Ascending aorta (tissue), 2 donors: ENCODE results near the gene COL8A2. TPM values are rescaled to one million over a fixed set of nuclear protein-coding genes. Genes with fewer than 3 reads are reported as not detected.
A peak's percentile ranks its signal among the peaks of the same experiment; 100 is the strongest.

Experiments
- DNase-seq, 2 donors: peaks; one replicate each; pipeline ENCODE4 v3.0.0-alpha.2; 2019; ENCODE audit warnings: low spot score in 2 of 2
- H3K27ac ChIP-seq, 2 donors: fragments of 200-600 bp; sonication (generic); one replicate each; pipeline ENCODE4 v1.5.1; 2016 to 2017; ENCODE audit warnings: mild to moderate bottlenecking in 1 of 2
- H3K27me3 ChIP-seq: fragments of 200-600 bp; sonication (generic); one replicate; pipeline ENCODE4 v1.5.1; 2017
- H3K36me3 ChIP-seq, 2 donors: fragments of 200-600 bp; sonication (generic); one replicate each; pipeline ENCODE4 v1.5.1; 2016
- H3K4me1 ChIP-seq, 2 donors: fragments of 200-600 bp; sonication (generic); one replicate each; pipeline ENCODE4 v1.5.1; 2016 to 2017; ENCODE audit warnings: mild to moderate bottlenecking in 1 of 2
- H3K4me3 ChIP-seq, 2 donors: fragments of 200-600 bp; sonication (generic); one replicate each; pipeline ENCODE4 v1.5.1; 2016 to 2017; ENCODE audit warnings: mild to moderate bottlenecking in 1 of 2
- H3K9me3 ChIP-seq, 2 donors: fragments of 200-600 bp; sonication (generic); one replicate each; pipeline ENCODE4 v1.5.1; 2016
- intact Hi-C: fragments of 100-400 bp; cut with DNase I; formaldehyde crosslinking; loops from one replicate; pipeline ENCODE4 v1.15.1; 2023
- total RNA-seq: library from RNA; depleted of rRNA; stranded (reverse); fragments of >200 nt; gene quantifications from one replicate; pipeline ENCODE4 v1.1.0, GENCODE V29; 2016
- TF ChIP-seq, protein P1 (sequence below), 3 experiments: fragments of 200-600 bp in 2 of 3; fragments of 450-650 bp in 1 of 3; sonication (generic) in 2 of 3; IDR thresholded peaks; one replicate each; pipeline ENCODE4 v1.5.1; 2016 to 2019; ENCODE audit warnings: antibody characterized with exemption in 3 of 3, mild to moderate bottlenecking in 1 of 3, moderate library complexity in 1 of 3

The COL8A2 gene
- 41.7 TPM for total RNA-seq

- Histone ChIP-seq H3K4me1 (peaks cover 4 to 11% of the 10 kb centered on the region in 2 donors), H3K4me3 (peak within 1 kb of the TSS; percentile 70 to 88), H3K36me3 (no peaks in the 10 kb centered on the region), H3K27ac (peak within 1 kb of the TSS; percentile 81 to 87), H3K9me3 (no peaks in the 10 kb centered on the region), H3K27me3 (no peaks in the 10 kb centered on the region)
- intact Hi-C loops: no loop called here
- DNase-seq: peak in 1 of 2 donors; percentile 81
- TF ChIP-seq, protein P1, sequence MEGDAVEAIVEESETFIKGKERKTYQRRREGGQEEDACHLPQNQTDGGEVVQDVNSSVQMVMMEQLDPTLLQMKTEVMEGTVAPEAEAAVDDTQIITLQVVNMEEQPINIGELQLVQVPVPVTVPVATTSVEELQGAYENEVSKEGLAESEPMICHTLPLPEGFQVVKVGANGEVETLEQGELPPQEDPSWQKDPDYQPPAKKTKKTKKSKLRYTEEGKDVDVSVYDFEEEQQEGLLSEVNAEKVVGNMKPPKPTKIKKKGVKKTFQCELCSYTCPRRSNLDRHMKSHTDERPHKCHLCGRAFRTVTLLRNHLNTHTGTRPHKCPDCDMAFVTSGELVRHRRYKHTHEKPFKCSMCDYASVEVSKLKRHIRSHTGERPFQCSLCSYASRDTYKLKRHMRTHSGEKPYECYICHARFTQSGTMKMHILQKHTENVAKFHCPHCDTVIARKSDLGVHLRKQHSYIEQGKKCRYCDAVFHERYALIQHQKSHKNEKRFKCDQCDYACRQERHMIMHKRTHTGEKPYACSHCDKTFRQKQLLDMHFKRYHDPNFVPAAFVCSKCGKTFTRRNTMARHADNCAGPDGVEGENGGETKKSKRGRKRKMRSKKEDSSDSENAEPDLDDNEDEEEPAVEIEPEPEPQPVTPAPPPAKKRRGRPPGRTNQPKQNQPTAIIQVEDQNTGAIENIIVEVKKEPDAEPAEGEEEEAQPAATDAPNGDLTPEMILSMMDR (IDR thresholded peaks at IDR 0.05): no peak
Measured at GRCh38 chr1:36125129-36125991, at the start of gene COL8A2. COL8A2 (minus strand) TSS chr1:36125222; CDS start chr1:36100242, 24,980 bp downstream.

- Histone ChIP-seq H3K4me1 (peaks cover 12 to 16% of the 10 kb centered on the region in 2 donors), H3K4me3 (no peak overlapping the region), H3K27me3 (no peaks in the 10 kb centered on the region), H3K9me3 (no peaks in the 10 kb centered on the region), H3K27ac (peak overlapping the region; percentile 56 to 74), H3K36me3 (peaks cover 88 to 89% of the 10 kb centered on the region in 2 donors)
- intact Hi-C loops: no loop called here
- DNase-seq: no peak
- TF ChIP-seq, protein P1 (IDR thresholded peaks at IDR 0.05): no peak
Measured at GRCh38 chr1:36174713-36175112, 49.7 kb upstream of the COL8A2 start.

GRCh38 chr1:36172983-36173382 is 48.0 kb upstream of the COL8A2 start:
- H3K27ac ChIP-seq: peak overlapping the region; percentile 6 to 74
- H3K9me3 ChIP-seq: no peaks in the 10 kb centered on the region
- H3K4me1 ChIP-seq: peaks cover 12 to 18% of the 10 kb centered on the region in 2 donors
- DNase-seq: no peak
- H3K36me3 ChIP-seq: peaks cover 71 to 72% of the 10 kb centered on the region in 2 donors
- no peaks in the 10 kb centered on the region for H3K27me3 ChIP-seq
- H3K4me3 ChIP-seq: no peak overlapping the region
- TF ChIP-seq, protein P1 (IDR thresholded peaks at IDR 0.05): no peak
- intact Hi-C loops: no loop called here

DNA sequence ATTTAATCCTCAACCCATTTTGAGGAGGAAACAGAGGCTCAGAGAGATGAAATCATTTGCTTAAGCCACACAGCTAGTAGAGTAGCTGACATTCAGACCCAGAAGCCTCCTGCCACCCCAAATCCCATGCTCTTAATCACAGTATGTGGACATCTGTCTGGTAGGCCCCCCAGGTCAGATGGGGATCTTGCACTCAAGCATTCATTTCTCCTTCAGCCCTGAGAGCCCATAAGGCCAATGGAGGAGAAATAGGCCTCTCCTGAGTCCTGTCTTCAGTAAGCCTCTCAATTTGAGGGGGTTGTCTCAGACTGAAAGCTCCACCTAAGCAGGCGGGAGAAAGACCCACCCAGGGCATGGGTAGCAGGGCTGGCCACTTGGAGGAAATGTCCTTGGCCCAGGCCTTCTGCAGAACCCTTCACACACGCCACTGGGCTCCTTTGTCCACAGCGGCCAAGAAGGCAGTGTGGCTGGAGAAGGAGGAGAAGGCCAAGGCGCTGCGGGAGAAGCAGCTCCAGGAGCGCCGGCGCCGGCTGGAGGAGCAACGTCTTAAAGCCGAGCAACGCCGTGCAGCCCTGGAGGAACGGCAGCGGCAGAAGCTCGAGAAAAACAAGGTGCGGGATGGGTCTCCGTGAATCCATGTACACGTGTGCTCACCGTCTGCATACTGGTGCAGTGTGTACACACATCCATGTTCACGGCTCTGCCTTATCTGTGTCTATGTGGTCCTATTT is 47.2 kb upstream of the COL8A2 start:
- TF ChIP-seq, protein P1 (IDR thresholded peaks at IDR 0.05): no peak
- intact Hi-C loops: no loop called here
- Histone ChIP-seq H3K9me3 (no peaks in the 10 kb centered on the region), H3K36me3 (peaks cover 64 to 69% of the 10 kb centered on the region in 2 donors), H3K27ac (peak overlapping the region; percentile 6 to 74), H3K4me1 (peaks cover 12 to 24% of the 10 kb centered on the region in 2 donors), H3K27me3 (no peaks in the 10 kb centered on the region), H3K4me3 (no peak overlapping the region)
- no peak for DNase-seq

GRCh38 chr1:36170643-36171412 is 45.8 kb upstream of the COL8A2 start:
- Histone ChIP-seq H3K4me3 (no peak overlapping the region), H3K27ac (peak overlapping the region; percentile 13 to 30), H3K9me3 (no peaks in the 10 kb centered on the region), H3K27me3 (no peaks in the 10 kb centered on the region), H3K36me3 (peaks cover 51 to 55% of the 10 kb centered on the region in 2 donors), H3K4me1 (peaks cover 12 to 22% of the 10 kb centered on the region in 2 donors)
- intact Hi-C loops: no loop called here
- TF ChIP-seq, protein P1 (IDR thresholded peaks at IDR 0.05): no peak
- DNase-seq: no peak
